H1 (cell line): ENCODE measurements around the gene NECTIN1. TPM values are rescaled to one million over a fixed set of nuclear protein-coding genes. Genes with fewer than 3 reads are reported as not detected.

Source experiments
- CTCF ChIA-PET: fragments of 300-600 bp; sonication (Branson Sonifier 250); formaldehyde crosslinking; loops from one replicate; lab custom pipeline; 2021; ENCODE audit not compliant: partially characterized antibody; lab: Charles Lee
- POLR2A ChIA-PET: fragments of 300-600 bp; sonication (Branson Sonifier 250); formaldehyde crosslinking; loops from one replicate; lab custom pipeline; 2021; ENCODE audit warnings: inconsistent platforms; ENCODE audit not compliant: partially characterized antibody; lab: Charles Lee
- DNase-seq, 2 experiments: peaks; one replicate each; pipeline versions ENCODE4 v3.0.0 to v3.0.0-alpha.2; 2010 to 2022; ENCODE audit warnings: low spot score in 2 of 2, low read depth in 1 of 2, mixed read lengths in 1 of 2
- FAIRE-seq: peaks from 2 replicates; lab custom pipeline; 2011; peaks lifted over from hg19 to GRCh38; lab: Jason Lieb, UNC
- H2AFZ ChIP-seq: 2 replicates; pipeline ENCODE4 v1.8.1; 2012; ENCODE audit warnings: low read length, inconsistent platforms
- H2AK5ac ChIP-seq: 2 replicates; pipeline ENCODE4 v1.6.1; 2013; ENCODE audit warnings: low read depth, low read length
- H2BK120ac ChIP-seq: replicated peaks from 2 replicates; pipeline ENCODE3; 2013; ENCODE audit warnings: low read depth, low read length, inconsistent platforms
- H2BK12ac ChIP-seq: 2 replicates; pipeline ENCODE4 v1.6.1; 2013; ENCODE audit warnings: low read depth, low read length
- H2BK15ac ChIP-seq: 2 replicates; pipeline ENCODE4 v1.6.1; 2013; ENCODE audit warnings: low read length
- H2BK20ac ChIP-seq: 2 replicates; pipeline ENCODE4 v1.6.1; 2013; ENCODE audit warnings: low read length
- H2BK5ac ChIP-seq: 2 replicates; pipeline ENCODE4 v1.6.1; 2013; ENCODE audit warnings: low read depth, low read length
- H3K14ac ChIP-seq: 2 replicates; pipeline ENCODE4 v1.6.1; 2013; ENCODE audit warnings: inconsistent platforms; ENCODE audit not compliant: insufficient read length
- H3K18ac ChIP-seq: 2 replicates; pipeline ENCODE4 v1.6.1; 2013; ENCODE audit warnings: low read length; ENCODE audit errors: extremely low read depth
- H3K23ac ChIP-seq: 2 replicates; pipeline ENCODE4 v1.6.1; 2013; ENCODE audit warnings: inconsistent platforms; ENCODE audit not compliant: insufficient read length
- H3K23me2 ChIP-seq: 2 replicates; pipeline ENCODE4 v1.6.1; 2013; ENCODE audit warnings: low read depth, low read length
- H3K27ac ChIP-seq: 2 replicates; pipeline ENCODE4 v1.6.1; 2011; ENCODE audit warnings: low read depth, low read length, inconsistent platforms
- H3K27me3 ChIP-seq, 4 experiments: replicated peaks in 1 of 4; 1 replicate in 1 of 4; 2 replicates in 3 of 4; pipeline versions ENCODE4 v1.6.1 to v1.8.1; 2011 to 2013; ENCODE audit warnings: low read length in 3 of 4, mild to moderate bottlenecking in 3 of 4, inconsistent platforms in 2 of 4, mixed read lengths in 2 of 4, moderate library complexity in 1 of 4; ENCODE audit not compliant: control insufficient read depth in 3 of 4, insufficient read depth in 3 of 4; ENCODE audit errors: extremely low read depth in 1 of 4
- H3K36me3 ChIP-seq, 4 experiments: 2 replicates each; pipeline versions ENCODE4 v1.6.1 to v1.8.1; 2011 to 2013; ENCODE audit warnings: mild to moderate bottlenecking in 4 of 4, low read length in 3 of 4, moderate library complexity in 2 of 4, control low read depth in 1 of 4, inconsistent platforms in 1 of 4; ENCODE audit not compliant: insufficient read depth in 4 of 4, control insufficient read depth in 2 of 4
- H3K4ac ChIP-seq: replicated peaks from 2 replicates; pipeline ENCODE3; 2013; ENCODE audit warnings: low read length, low read depth, mixed read lengths, inconsistent platforms; ENCODE audit not compliant: insufficient read length
- H3K4me1 ChIP-seq, 4 experiments: replicated peaks in 1 of 4; 1 replicate in 1 of 4; 2 replicates in 3 of 4; pipeline versions ENCODE4 v1.6.1 to v1.8.1; 2011 to 2013; ENCODE audit warnings: low read length in 3 of 4, inconsistent platforms in 2 of 4, mixed read lengths in 1 of 4; ENCODE audit not compliant: insufficient read depth in 4 of 4, control insufficient read depth in 3 of 4
- H3K4me2 ChIP-seq, 2 experiments: 2 replicates each; pipeline versions ENCODE4 v1.6.1 to v1.8.1; 2011 to 2013; ENCODE audit warnings: low read depth in 2 of 2, low read length in 2 of 2, control low read depth in 1 of 2, inconsistent platforms in 1 of 2, mild to moderate bottlenecking in 1 of 2; ENCODE audit not compliant: insufficient read depth in 1 of 2
- H3K4me3 ChIP-seq, 4 experiments: fragments of 200-600, 300-600 bp in 1 of 4; sonication (generic), shearing (Covaris generic), sonication (Bioruptor Twin) in 1 of 4; 2 replicates each; pipeline versions ENCODE4 v1.5.1 to v1.8.1; 2011 to 2016; ENCODE audit warnings: low read length in 4 of 4, low read depth in 3 of 4, control low read depth in 2 of 4, inconsistent platforms in 2 of 4, mild to moderate bottlenecking in 2 of 4, mixed read lengths in 1 of 4, moderate library complexity in 1 of 4; ENCODE audit not compliant: insufficient read depth in 2 of 4; ENCODE audit errors: extremely low read depth in 1 of 4
- H3K56ac ChIP-seq: replicated peaks from 2 replicates; pipeline ENCODE3; 2013; ENCODE audit warnings: low read depth, mild to moderate bottlenecking, mixed read lengths, low read length, inconsistent platforms; ENCODE audit not compliant: insufficient read length
- H3K79me1 ChIP-seq: 2 replicates; pipeline ENCODE4 v1.6.1; 2013; ENCODE audit warnings: low read depth, low read length, control low read depth
- H3K79me2 ChIP-seq, 2 experiments: 2 replicates each; pipeline versions ENCODE4 v1.6.1 to v1.8.1; 2012 to 2013; ENCODE audit warnings: low read length in 2 of 2, mild to moderate bottlenecking in 2 of 2, inconsistent platforms in 1 of 2; ENCODE audit not compliant: insufficient read depth in 2 of 2, control insufficient read depth in 1 of 2
- H3K9ac ChIP-seq, 4 experiments: replicated peaks in 1 of 4; 1 replicate in 1 of 4; 2 replicates in 3 of 4; pipeline versions ENCODE4 v1.6.1 to v1.8.1; 2011 to 2013; ENCODE audit warnings: low read depth in 3 of 4, low read length in 3 of 4, control low read depth in 2 of 4, mild to moderate bottlenecking in 2 of 4, moderate library complexity in 2 of 4, inconsistent platforms in 1 of 4; ENCODE audit errors: extremely low read depth in 1 of 4
- H3K9me3 ChIP-seq, 2 experiments: 2 replicates each; pipeline versions ENCODE4 v1.6.1 to v1.8.1; 2012 to 2013; ENCODE audit warnings: mild to moderate bottlenecking in 2 of 2, moderate library complexity in 2 of 2, control low read depth in 1 of 2, inconsistent platforms in 1 of 2, low read depth in 1 of 2, low read length in 1 of 2, mixed read lengths in 1 of 2; ENCODE audit not compliant: insufficient read depth in 2 of 2
- H4K20me1 ChIP-seq, 2 experiments: replicated peaks in 1 of 2; 2 replicates each; pipeline versions ENCODE3 to v1.8.1; 2011 to 2013; ENCODE audit warnings: inconsistent platforms in 2 of 2, low read length in 2 of 2, mild to moderate bottlenecking in 1 of 2; ENCODE audit not compliant: insufficient read depth in 2 of 2, control insufficient read depth in 1 of 2
- H4K5ac ChIP-seq: 2 replicates; pipeline ENCODE4 v1.6.1; 2013; ENCODE audit warnings: low read length, low read depth, mixed read lengths, inconsistent platforms; ENCODE audit not compliant: insufficient read length
- H4K8ac ChIP-seq: 2 replicates; pipeline ENCODE4 v1.8.0; 2013; ENCODE audit warnings: mild to moderate bottlenecking, moderate library complexity, low read length, inconsistent platforms; ENCODE audit not compliant: insufficient read depth; ENCODE audit errors: extremely low read depth
- H4K91ac ChIP-seq: replicated peaks from 2 replicates; pipeline ENCODE3; 2013; ENCODE audit warnings: low read length, mixed read lengths, inconsistent platforms; ENCODE audit not compliant: insufficient read length
- EZH2 ChIP-seq: fragments of 200-600 bp; sonication (generic); IDR thresholded peaks from 2 replicates; pipeline ENCODE4 v1.7.1; 2012; ENCODE audit warnings: low read depth, mild to moderate bottlenecking, moderate library complexity, low read length, inconsistent platforms; ENCODE audit not compliant: severe bottlenecking
- GTF2F1 ChIP-seq: IDR thresholded peaks from 2 replicates; pipeline ENCODE4 v1.6.1; 2012; ENCODE audit warnings: low read depth, low read length, improper control_type of control experiment, borderline replicate concordance
- KDM5A ChIP-seq: fragments of 200-600 bp; IDR thresholded peaks from 2 replicates; pipeline ENCODE4 v1.7.1; 2012; ENCODE audit warnings: mild to moderate bottlenecking, low read length, inconsistent platforms, mixed read lengths
- NRF1 ChIP-seq: IDR thresholded peaks from 2 replicates; pipeline ENCODE4 v1.6.1; 2011; ENCODE audit warnings: mild to moderate bottlenecking, low read depth, low read length, improper control_type of control experiment
- POLR2A ChIP-seq, 2 experiments: IDR thresholded peaks; 1 replicate in 1 of 2; 2 replicates in 1 of 2; pipeline ENCODE4 v1.6.1; 2011; ENCODE audit warnings: low read depth in 2 of 2, low read length in 2 of 2, mild to moderate bottlenecking in 2 of 2; ENCODE audit errors: control extremely low read depth in 1 of 2
- RBBP5 ChIP-seq: IDR thresholded peaks from 2 replicates; pipeline ENCODE4 v1.7.1; 2012; ENCODE audit warnings: low read depth, mild to moderate bottlenecking, inconsistent platforms, low read length, moderate library complexity, borderline replicate concordance
- SP2 ChIP-seq: IDR thresholded peaks from 2 replicates; pipeline ENCODE4 v1.6.1; 2012; ENCODE audit warnings: mild to moderate bottlenecking, low read length, inconsistent platforms
- WGBS, 2 experiments: shearing (Covaris generic) in 1 of 2; methylation state at CpG; one replicate each; pipeline versions ENCODE4 v1.1.6 to v1.1.7; 2013 to 2015; ENCODE audit warnings: low lambda C conversion rate in 2 of 2, mixed read lengths in 2 of 2, inconsistent platforms in 1 of 2, low coverage in 1 of 2, missing lambda C conversion rate in 1 of 2; ENCODE audit not compliant: insufficient replicate concordance in 2 of 2, insufficient coverage in 1 of 2, insufficient read length in 1 of 2; ENCODE audit errors: extremely low coverage in 1 of 2, missing lambda C conversion rate in 1 of 2; 5-methylcytosine and 5-hydroxymethylcytosine counted together
- polyA plus RNA-seq, 7 experiments: library from polyadenylated mRNA; depleted of rRNA in 3 of 7; stranded (reverse) in 5 of 7; unstranded in 2 of 7; fragments of >200 nt in 5 of 7; fragments of 200-250 nt in 2 of 7; gene quantifications; 1 replicate in 5 of 7; 2 replicates in 1 of 7; 4 replicates in 1 of 7; pipeline versions ENCODE4 v1.2.1 to v1.2.3, GENCODE V29; 2011 to 2013; ENCODE audit warnings: missing spikeins in 2 of 7, mixed read lengths in 2 of 7
- total RNA-seq: library from RNA; stranded (reverse); fragmentation: NEBNext Ultra II Directional; extraction: Animal tissue kit (Norgen Biotek cat#: 25700); gene quantifications from 2 replicates; pipeline ENCODE4 v1.2.1, GENCODE V29; 2021

Gene NECTIN1
- total and polyA plus RNA-seq, 2 of the 8 experiments (the other 6 are each of a cell fraction or from before 2014, with no cell fraction given): 43.2 to 97.7 TPM

GRCh38 chr11:119693253-119693815, 35.7 kb downstream of the NECTIN1 start:
- no peak overlapping the region for H2BK20ac ChIP-seq
- ChIA-PET POLR2A (interaction anchor here (0.6 to 1.6 kb wide), 6 partner anchors 9 to 767 kb away, joined by 3 to 4 read pairs (median 3); no protein-coding TSS in a partner anchor), CTCF (interaction anchor here (0.6 to 9.2 kb wide), 22 partner anchors 8 to 420 kb away, joined by 3 to 110 read pairs (median 4); partner anchors contain the start of gene NECTIN1)
- peaks cover 46 to 53% of the 10 kb centered on the region in 2 experiments for H4K20me1 ChIP-seq
- no peak overlapping the region for H4K8ac ChIP-seq
- peak overlapping the region in 1 of 2 experiments; percentile 25; a peak in 1 of 4 replicates for H3K4me2 ChIP-seq
- no peak overlapping the region for H3K9ac ChIP-seq
- H3K4me1 ChIP-seq: peaks cover 11 to 74% (median 50%) of the 10 kb centered on the region in 4 experiments
- TF ChIP-seq RBBP5 (no peak), KDM5A (no peak), NRF1 (no peak), SP2 (no peak), GTF2F1 (no peak), EZH2 (no peak), POLR2A (IDR thresholded peaks at IDR 0.05; ENCODE audit: control extremely low read depth in 1 of 2, low read depth in 2 of 2, low read length in 2 of 2) (no peak)
- peaks cover 39% of the 10 kb centered on the region for H3K79me1 ChIP-seq
- H3K4ac ChIP-seq: no peak overlapping the region
- 75% methylated on average over 6 of the region's 7 CpGs; no CpG with 5 or more reads in 1 of the 2 experiments for WGBS, 2 experiments
- no peaks in the 10 kb centered on the region for H3K23me2 ChIP-seq
- H3K4me3 ChIP-seq: no peak overlapping the region
- H2BK5ac ChIP-seq: no peak overlapping the region; the same call in 1 of the 2 replicates
- no peak overlapping the region for H2AFZ ChIP-seq
- H2BK120ac ChIP-seq: no peak overlapping the region
- no peak overlapping the region for H2BK15ac ChIP-seq
- no peak overlapping the region for H2BK12ac ChIP-seq
- no peaks in the 10 kb centered on the region for H3K9me3 ChIP-seq
- H3K27ac ChIP-seq: no peak overlapping the region
- peaks cover 0 to 90% of the 10 kb centered on the region in 2 experiments; a peak in 2 of 4 replicates for H3K79me2 ChIP-seq
- H3K18ac ChIP-seq: no peak overlapping the region
- no peak for DNase-seq
- no peak for FAIRE-seq
- no peak overlapping the region for H3K56ac ChIP-seq
- no peak overlapping the region for H3K14ac ChIP-seq
- no peak overlapping the region for H4K5ac ChIP-seq
- H3K23ac ChIP-seq: no peak overlapping the region
- no peak overlapping the region for H4K91ac ChIP-seq
- no peaks in the 10 kb centered on the region for H3K27me3 ChIP-seq
- 0 out of 2 replicates have a peak overlapping the region, but pooled peaks have one; percentile 15 for H2AK5ac ChIP-seq
- 0 out of 8 replicates have a peak, but pooled peaks cover 0 to 2% (median 0%) of the 10 kb centered on the region in 4 experiments for H3K36me3 ChIP-seq
